Gastrocnemius medialis (tissue), 4 donors: ENCODE measurements around the gene ITPA. TPM values are rescaled to one million over a fixed set of nuclear protein-coding genes. Genes with fewer than 3 reads are reported as not detected.

ENCODE experiments used
- ATAC-seq, 2 donors: fragments of 150-250 bp; one replicate each; pipeline ENCODE4 v1.9.1; 2016
- DNase-seq, 2 donors: peaks; one replicate each; pipeline ENCODE4 v3.0.0-alpha.2; 2019
- H3K27ac ChIP-seq, 4 donors: fragments of 200-600 bp; sonication (generic); 1 replicate in 1 of 4; 2 replicates in 3 of 4; pipeline ENCODE4 v1.5.1; 2016 to 2018; ENCODE audit warnings: mild to moderate bottlenecking in 2 of 4, moderate library complexity in 1 of 4
- H3K27me3 ChIP-seq, 3 donors: fragments of 200-600 bp; sonication (generic) in 2 of 3; 1 replicate in 1 of 3; 2 replicates in 2 of 3; pipeline versions ENCODE4 v1.5.1 to v1.6.0; 2016 to 2019; ENCODE audit warnings: mild to moderate bottlenecking in 1 of 3, moderate library complexity in 1 of 3
- H3K36me3 ChIP-seq, 2 donors: fragments of 200-600 bp; sonication (generic) in 1 of 2; one replicate each; pipeline ENCODE4 v1.5.1; 2017 to 2018
- H3K4me1 ChIP-seq, 2 donors: fragments of 200-600 bp; sonication (generic) in 1 of 2; one replicate each; pipeline ENCODE4 v1.5.1; 2016 to 2017; ENCODE audit warnings: mild to moderate bottlenecking in 2 of 2
- H3K4me3 ChIP-seq, 4 donors: fragments of 200-600 bp; sonication (generic) in 3 of 4; 1 replicate in 1 of 4; 2 replicates in 3 of 4; pipeline ENCODE4 v1.5.1; 2016 to 2019; ENCODE audit warnings: mild to moderate bottlenecking in 2 of 4
- H3K9me3 ChIP-seq, 3 donors: fragments of 200-600 bp; sonication (generic) in 2 of 3; 1 replicate in 1 of 3; 2 replicates in 2 of 3; pipeline ENCODE4 v1.5.1; 2016 to 2019
- POLR2A ChIP-seq, 2 donors: fragments of 450-650 bp; IDR thresholded peaks; one replicate each; pipeline ENCODE4 v1.6.1; 2017; ENCODE audit warnings: antibody characterized with exemption in 2 of 2, mild to moderate bottlenecking in 2 of 2, moderate library complexity in 2 of 2
- in situ Hi-C, 4 donors: fragments of 200-750 bp; cut with MboI; loops; one replicate each; pipeline versions ENCODE4 v1.15.0 to v1.8.0; 2017; ENCODE audit warnings: low sequenced_read_pairs in 4 of 4
- intact Hi-C: fragments of 100-400 bp; cut with DNase I; formaldehyde crosslinking; loops from one replicate; pipeline ENCODE4 v1.15.1; 2023; ENCODE audit warnings: low total_unique reads
- total RNA-seq, 4 donors: library from RNA; depleted of rRNA; stranded (reverse); fragments of >200 nt; gene quantifications; one replicate each; pipeline versions ENCODE4 v1.1.0 to v1.2.3, GENCODE V29; 2016
- TF ChIP-seq, protein P1 (sequence below), 5 experiments: fragments of 450-650 bp in 3 of 5; fragments of 200-600 bp in 2 of 5; sonication (generic) in 2 of 5; IDR thresholded peaks in 4 of 5; conservative IDR thresholded peaks in 1 of 5; 1 replicate in 4 of 5; 2 replicates in 1 of 5; pipeline ENCODE4 v1.5.1; 2016 to 2019; ENCODE audit warnings: antibody characterized with exemption in 5 of 5, mild to moderate bottlenecking in 3 of 5, moderate library complexity in 3 of 5

The ITPA gene
- total RNA-seq, 4 donors from 2014 or later: 27.2 to 59.5 (median 34.0) TPM

DNA sequence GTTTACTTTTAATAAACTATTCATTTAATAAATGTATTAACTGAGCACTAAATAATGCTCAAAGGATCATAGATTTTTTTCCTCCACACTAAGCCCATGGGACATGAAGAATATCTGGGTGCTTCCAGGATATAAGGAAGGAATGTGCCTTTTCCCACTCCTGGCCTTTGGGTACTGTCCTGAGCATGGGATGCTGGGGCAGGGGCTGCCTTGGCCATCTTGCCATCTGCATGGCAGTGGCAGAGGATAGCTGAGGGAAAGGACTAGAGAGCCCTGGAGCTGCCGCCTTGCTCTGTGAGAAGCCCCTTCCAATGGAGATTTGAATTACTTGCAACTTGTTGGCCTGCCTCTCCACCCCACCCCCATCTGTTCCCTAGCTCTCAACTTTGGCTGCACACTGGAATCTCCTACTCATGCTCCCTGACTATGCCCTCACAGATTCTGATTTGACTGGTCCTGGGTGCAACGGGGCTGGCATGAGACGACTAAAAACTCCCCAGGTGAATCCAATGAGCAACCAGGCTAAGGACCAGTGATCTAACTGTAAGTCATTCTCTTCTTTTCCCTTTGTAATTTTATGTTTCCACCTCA lies 20.4 kb upstream of the ITPA start:
- Histone ChIP-seq H3K27ac (no peak overlapping the region), H3K4me1 (no peaks in the 10 kb centered on the region), H3K9me3 (no peaks in the 10 kb centered on the region), H3K4me3 (no peak overlapping the region), H3K27me3 (no peaks in the 10 kb centered on the region), H3K36me3 (peaks cover 0 to 42% of the 10 kb centered on the region in 2 donors)
- in situ Hi-C loops: loop anchor here in 1 of 4 donors (25.0 kb wide), 1 partner anchor 127 kb away; the partner anchor contains the start of gene OXT
- intact Hi-C loops: no loop called here
- TF ChIP-seq POLR2A (IDR thresholded peaks at IDR 0.05): no peak
- TF ChIP-seq, protein P1, sequence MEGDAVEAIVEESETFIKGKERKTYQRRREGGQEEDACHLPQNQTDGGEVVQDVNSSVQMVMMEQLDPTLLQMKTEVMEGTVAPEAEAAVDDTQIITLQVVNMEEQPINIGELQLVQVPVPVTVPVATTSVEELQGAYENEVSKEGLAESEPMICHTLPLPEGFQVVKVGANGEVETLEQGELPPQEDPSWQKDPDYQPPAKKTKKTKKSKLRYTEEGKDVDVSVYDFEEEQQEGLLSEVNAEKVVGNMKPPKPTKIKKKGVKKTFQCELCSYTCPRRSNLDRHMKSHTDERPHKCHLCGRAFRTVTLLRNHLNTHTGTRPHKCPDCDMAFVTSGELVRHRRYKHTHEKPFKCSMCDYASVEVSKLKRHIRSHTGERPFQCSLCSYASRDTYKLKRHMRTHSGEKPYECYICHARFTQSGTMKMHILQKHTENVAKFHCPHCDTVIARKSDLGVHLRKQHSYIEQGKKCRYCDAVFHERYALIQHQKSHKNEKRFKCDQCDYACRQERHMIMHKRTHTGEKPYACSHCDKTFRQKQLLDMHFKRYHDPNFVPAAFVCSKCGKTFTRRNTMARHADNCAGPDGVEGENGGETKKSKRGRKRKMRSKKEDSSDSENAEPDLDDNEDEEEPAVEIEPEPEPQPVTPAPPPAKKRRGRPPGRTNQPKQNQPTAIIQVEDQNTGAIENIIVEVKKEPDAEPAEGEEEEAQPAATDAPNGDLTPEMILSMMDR (IDR thresholded peaks at IDR 0.05 in 4 of 5, conservative IDR thresholded peaks at IDR 0.05 in 1 of 5): no peak
- DNase-seq (no peak), ATAC-seq (no peak)

DNA sequence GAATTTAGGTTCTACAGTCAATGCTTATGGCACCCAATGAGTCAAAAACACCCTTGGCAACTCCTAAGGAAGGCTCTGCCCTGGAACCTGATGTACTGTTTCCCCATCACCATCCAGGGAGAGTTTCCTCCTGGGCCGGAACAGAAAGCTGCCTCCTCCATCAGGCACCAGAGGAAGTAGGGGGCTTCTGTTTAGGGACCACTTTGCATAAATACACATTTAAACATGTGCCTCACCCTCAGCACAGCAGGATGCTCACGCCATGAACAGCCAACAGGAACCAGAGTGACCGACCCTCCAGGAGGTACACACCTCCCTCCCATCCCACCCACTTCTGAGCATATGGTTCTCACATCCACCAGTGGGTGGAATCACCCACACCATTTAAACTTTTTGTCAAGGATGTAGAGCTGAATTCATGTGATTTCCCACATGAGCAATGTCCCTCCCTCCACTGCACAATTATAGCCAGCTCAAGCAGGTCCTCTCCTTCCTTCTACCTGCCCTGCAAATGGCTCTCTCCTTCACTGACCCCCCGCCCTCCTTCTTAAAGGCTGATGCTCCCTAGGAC lies 19.7 kb upstream of the ITPA start:
- H3K4me1 ChIP-seq: no peaks in the 10 kb centered on the region
- in situ Hi-C loops: loop anchor here in 1 of 4 donors (25.0 kb wide), 1 partner anchor 127 kb away; the partner anchor contains the start of gene OXT
- intact Hi-C loops: no loop called here
- TF ChIP-seq POLR2A (IDR thresholded peaks at IDR 0.05): no peak
- TF ChIP-seq, protein P1 (IDR thresholded peaks at IDR 0.05 in 4 of 5, conservative IDR thresholded peaks at IDR 0.05 in 1 of 5): no peak
- ATAC-seq: no peak
- DNase-seq: no peak
- H3K4me3 ChIP-seq: no peak overlapping the region
- no peaks in the 10 kb centered on the region for H3K27me3 ChIP-seq
- peaks cover 2 to 49% of the 10 kb centered on the region in 2 donors for H3K36me3 ChIP-seq
- H3K27ac ChIP-seq: no peak overlapping the region
- no peaks in the 10 kb centered on the region for H3K9me3 ChIP-seq

DNA sequence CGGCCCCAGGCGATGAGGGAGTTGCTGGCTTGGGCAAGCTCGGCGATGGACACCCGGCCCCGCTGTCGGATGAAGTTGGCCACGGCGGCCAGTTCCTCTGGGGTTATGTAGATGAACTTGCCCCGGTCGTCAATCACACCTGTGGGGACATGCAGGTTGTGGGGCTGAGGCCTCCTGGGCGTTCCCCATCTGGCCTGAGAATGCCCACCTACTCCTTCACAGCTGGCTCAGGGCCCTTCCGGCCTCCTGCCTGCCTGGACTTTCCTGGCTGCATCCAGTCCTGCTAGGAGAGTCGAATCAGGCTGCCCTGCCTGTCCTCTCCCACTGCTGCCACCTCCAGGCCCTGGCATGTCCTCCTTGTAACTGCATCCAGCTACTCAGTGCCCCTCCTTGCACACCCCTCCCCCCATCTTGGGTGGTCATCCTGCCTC lies 18.6 kb upstream of the ITPA start:
- DNase-seq (no peak), ATAC-seq (no peak)

GRCh38 chr20:3192226-3193015 lies 16.9 kb upstream of the ITPA start:
- in situ Hi-C loops: loop anchor here in 1 of 4 donors (25.0 kb wide), 1 partner anchor 130 kb away; the partner anchor contains the start of gene OXT
- ATAC-seq (no peak), DNase-seq (no peak)

More for the DNA sequence above, 18.6 kb upstream of the ITPA start:
- H3K27ac ChIP-seq: no peak overlapping the region
- H3K4me3 ChIP-seq: no peak overlapping the region
- peaks cover 3 to 59% of the 10 kb centered on the region in 2 donors for H3K36me3 ChIP-seq
- H3K4me1 ChIP-seq: no peaks in the 10 kb centered on the region
- in situ Hi-C loops (loop anchor here in 1 of 4 donors (25.0 kb wide), 1 partner anchor 128 kb away; the partner anchor contains the start of gene OXT), intact Hi-C loops (no loop called here)
- no peak for TF ChIP-seq POLR2A (IDR thresholded peaks at IDR 0.05)
- TF ChIP-seq, protein P1 (IDR thresholded peaks at IDR 0.05 in 4 of 5, conservative IDR thresholded peaks at IDR 0.05 in 1 of 5): no peak
- no peaks in the 10 kb centered on the region for H3K27me3 ChIP-seq
- no peaks in the 10 kb centered on the region for H3K9me3 ChIP-seq

More at GRCh38 chr20:3192226-3193015, 16.9 kb upstream of the ITPA start:
- Histone ChIP-seq H3K9me3 (no peaks in the 10 kb centered on the region), H3K27ac (no peak overlapping the region), H3K27me3 (no peaks in the 10 kb centered on the region), H3K36me3 (peaks cover 3 to 68% of the 10 kb centered on the region in 2 donors), H3K4me1 (no peaks in the 10 kb centered on the region), H3K4me3 (no peak overlapping the region)
- TF ChIP-seq, protein P1 (IDR thresholded peaks at IDR 0.05 in 4 of 5, conservative IDR thresholded peaks at IDR 0.05 in 1 of 5): no peak
- TF ChIP-seq POLR2A (IDR thresholded peaks at IDR 0.05): no peak
- intact Hi-C loops: no loop called here
